Superior temporal gyrus (tissue), 1 donor: Measurements from ENCODE around the gene FSTL4.

ENCODE experiments used
- DNase-seq: peaks from one replicate; pipeline ENCODE4 v3.0.0-alpha.2; 2016; ENCODE audit errors: extremely low spot score

Gene FSTL4

DNA sequence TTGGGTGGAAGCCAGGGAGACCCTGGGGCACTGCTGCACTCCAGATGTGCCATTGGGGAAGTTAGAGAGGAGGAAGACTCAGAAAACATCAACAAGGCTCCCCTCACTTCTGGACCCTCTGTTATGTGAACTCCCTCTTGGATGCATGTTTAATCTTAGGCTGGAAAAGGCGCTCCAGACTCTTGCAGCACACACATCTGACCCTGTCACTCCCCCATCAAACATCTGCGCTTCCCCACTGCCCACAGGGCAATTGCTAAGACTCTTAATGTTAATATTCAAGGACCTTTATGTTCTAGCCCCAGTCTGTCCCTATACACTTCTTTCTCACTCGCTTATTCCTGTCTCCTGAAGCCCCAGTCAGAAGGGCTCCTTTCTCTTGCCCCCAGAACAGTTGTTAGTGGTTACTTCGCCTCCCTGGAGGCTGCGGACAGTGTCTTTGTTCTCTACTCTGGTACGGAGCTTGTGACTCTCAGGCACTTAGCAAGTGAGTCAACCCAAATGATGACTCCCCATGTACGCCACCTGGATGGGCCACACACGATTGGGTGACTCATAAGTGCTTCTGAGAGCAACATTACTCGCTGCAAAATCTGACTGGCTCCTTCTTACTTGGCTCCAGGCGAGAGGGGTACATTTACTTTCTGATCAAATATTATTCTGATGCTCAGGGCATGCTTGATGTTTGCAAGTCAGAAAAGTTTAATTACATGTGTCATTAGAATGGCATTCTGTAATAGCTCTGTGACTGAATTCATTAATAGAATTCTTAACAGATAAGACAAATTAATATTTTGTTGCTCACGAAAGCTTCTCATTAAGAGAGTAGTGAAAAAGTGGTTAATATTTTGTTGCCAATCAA lies 366.9 kb downstream of the FSTL4 start:
- DNase-seq: peak; percentile 48

DNA sequence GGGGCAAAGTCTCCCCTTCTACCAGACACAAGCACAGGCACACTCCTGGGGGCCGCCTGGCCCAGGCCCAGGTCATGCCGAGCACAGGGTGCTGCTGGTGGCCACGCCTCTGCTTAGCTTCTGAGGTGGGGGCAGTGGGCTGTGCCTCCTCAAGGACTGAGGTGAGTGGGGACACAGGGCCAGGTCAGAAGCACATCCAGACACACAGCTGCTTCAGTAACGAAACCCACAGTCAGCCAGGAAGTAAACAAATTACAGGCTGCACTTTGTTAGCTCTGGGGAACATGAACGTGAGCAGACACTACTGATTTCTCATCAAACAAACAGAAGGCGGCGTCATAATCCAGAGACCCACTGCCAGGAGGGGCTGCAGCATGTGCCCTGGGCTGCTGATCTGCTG lies 368.1 kb downstream of the FSTL4 start:
- no peak for DNase-seq

DNA sequence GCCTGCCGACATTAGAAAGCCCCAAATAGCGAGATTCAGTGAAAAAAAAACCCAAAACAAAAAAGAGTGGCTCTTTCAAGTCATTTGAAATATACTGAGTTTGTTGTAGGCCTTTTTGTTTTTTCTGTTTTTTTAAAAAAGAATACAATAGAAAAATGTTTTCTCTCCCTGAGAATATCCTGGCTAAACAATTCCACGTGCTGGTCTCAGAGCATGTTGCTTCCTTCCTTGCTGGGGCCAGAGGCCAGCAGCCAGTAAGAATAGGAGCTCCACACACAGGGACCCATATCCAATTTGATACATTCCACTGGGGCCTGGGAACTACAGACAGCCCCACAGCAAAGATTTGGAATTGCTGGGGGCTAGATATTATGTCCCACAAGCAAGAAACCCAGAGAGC lies 369.1 kb downstream of the FSTL4 start:
- no peak for DNase-seq

DNA sequence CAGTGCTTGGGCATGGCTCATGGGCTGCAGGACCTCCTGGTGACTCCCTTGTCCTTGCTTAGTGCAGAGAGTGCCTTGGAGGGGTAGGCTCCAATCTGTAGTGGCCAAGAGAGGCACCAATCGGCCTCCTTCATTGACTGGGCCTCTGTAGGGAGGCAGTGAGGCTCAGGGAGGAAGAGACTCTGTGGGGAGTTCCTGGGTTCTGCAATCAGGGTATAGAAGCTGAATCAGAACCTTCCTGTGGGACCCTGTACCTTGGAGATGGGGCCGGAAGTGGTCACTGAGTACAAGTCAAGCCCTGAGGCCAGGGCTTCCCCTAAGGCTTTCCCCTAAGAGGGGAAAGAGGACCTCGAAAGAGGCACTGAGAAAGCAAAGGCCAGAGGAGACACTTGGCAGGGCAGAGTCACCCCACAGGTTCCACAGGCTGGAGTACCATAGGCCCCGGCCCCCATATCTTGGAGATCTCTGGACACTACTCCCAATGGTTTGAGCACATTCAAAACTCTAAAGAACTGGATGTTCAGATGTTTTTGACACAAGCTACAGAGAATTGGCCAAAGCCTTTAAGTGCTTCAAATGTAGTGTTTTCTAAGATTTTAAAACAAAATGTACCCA lies 370.0 kb downstream of the FSTL4 start:
- no peak for DNase-seq

DNA sequence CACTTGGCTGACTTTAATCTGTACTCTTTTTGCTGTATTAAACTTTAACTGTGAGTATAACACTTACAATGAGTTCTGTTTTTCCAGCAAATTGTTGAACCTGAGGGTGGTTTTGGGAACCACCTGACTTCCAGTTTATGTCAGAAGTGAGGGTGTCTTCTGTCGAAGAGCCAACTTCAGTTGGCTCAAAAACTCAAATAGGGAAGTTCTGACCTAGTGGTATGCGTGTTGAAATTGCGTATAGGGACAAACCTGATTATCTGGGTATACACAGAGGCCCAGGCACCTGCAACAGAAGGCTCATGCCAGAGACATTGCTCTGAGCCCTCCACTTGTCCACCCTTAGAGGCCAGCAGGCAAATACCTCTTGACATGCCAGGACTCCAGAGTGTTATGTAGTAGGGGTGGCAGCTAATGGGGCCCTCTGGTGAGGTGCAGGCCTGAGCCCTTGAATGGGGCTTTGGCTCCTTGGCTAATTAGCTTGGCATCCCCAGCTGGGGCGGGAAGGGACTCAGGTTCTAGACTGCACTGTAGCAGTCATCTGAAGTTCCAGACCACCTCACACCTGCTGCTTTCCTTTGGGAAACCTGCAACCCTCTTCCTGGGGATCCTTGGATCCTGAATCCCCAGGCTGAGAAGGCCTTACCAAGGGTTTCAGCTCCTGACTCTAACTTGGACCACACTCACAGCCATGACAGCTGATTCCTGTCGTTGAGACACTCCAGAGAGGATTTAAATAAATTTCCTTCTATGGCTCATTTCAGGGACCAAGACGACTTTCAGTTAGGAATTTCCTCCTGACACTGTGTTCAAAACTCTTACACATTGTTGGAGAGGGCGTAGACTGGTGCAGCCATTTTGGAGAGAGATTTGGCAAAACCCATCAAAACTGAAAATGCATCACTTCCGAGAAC lies 370.9 kb downstream of the FSTL4 start:
- no peak for DNase-seq

DNA sequence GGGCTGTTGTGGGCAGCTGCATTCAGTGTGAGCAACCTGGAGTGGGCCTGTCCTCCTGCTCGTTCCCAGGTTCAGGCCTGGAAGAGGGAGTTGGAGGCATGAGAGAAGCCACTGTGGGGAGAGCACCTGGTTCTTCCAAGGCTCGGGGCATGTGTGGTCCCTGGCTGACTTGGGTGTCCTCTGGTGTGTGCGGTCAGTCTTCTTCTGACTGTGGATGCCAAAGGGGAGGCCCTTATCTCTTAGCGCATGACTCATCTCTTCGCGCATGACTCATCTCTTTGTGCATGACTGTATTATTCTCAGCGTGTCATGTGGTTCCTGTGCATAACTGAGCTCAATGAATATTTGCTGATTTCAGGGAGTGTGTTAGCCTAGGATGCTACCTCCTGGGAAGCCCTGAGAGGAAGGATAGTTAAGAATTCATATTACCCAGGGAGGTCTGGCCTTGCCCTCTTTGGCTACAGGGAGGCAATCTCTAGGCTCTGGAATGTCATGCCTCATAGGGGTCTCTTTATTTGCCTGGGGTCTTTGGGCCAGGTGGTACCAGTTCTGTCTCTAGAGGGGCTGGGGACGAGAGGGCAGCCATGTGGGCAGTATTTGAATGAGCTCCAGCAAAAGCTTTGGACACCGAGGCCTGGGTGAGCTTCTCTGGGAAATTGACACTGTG lies 371.8 kb downstream of the FSTL4 start:
- peak; percentile 71 for DNase-seq

DNA sequence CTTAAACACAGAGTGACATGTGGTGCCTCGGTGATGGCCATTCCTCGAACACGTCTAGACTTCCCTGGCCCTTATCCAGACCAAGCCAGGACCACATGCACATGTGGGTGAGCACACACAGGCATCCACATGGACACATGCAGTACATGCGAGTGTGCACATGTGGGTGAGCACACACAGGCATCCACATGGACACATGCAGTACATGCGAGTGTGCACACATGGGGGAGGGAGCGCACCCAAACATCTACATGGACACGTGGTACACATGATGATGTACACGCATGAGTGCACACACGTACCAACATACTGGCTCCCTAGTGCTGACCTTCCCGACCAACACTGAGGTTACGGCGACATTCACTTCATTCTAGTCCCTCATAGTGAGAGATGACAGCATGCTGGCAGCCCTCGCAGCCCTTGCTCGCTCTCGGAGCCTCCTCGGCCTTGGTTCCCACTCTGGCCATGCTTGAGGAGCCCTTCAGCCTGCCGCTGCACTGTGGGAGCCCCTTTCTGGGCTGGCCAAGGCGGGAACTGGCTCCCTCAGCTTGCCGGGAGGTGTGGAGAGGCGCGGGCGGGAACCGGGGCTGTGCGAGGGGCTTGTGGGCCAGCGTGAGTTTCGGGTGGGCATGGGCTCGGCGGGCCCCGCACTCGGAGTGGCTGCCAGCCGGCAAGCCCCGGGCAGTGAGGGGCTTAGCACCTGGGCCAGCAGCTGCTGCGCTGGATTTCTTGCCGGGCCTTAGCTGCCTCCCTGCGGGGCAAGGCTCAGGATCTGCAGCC lies 373.7 kb downstream of the FSTL4 start:
- no peak for DNase-seq

DNA sequence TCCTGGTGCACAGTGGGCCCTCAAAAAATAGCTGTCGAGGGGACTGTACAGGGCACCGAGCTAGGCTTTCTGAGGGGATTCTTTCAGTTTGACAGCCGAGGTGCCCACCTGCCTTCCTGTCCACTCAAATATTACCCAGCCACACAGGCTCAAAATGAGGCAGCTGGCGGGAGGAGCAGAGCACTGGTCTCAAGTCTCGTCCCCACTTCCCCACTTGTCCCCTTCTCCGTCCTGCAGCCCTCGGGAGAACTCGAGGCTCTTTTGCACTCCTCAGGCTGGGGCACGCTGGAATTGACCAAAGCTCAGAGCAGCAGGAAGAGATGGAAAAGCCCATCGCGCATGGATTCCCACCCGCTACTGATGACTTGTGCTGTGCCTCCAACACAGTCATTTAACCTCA lies 375.4 kb downstream of the FSTL4 start:
- DNase-seq: no peak

DNA sequence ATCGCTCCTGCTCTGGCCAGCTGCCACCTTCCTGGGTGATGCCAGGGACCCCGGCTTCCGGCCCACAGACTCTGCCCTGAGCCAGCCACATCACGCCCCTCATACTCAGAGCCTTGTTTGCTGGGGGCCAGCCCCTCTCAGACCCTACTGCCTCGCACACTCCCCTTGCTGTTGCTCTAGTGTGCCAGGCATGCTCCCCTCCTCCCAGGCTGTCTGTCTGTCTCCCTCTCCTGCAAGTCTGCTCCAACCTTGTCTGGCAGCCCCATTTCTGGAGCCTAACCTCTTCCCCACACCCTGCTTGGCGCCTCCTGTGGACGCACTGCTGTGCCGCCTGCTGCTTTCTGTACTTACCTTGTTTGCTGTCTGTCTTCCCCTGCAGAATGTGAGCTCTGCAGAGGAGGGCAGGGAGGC lies 375.8 kb downstream of the FSTL4 start:
- no peak for DNase-seq

DNA sequence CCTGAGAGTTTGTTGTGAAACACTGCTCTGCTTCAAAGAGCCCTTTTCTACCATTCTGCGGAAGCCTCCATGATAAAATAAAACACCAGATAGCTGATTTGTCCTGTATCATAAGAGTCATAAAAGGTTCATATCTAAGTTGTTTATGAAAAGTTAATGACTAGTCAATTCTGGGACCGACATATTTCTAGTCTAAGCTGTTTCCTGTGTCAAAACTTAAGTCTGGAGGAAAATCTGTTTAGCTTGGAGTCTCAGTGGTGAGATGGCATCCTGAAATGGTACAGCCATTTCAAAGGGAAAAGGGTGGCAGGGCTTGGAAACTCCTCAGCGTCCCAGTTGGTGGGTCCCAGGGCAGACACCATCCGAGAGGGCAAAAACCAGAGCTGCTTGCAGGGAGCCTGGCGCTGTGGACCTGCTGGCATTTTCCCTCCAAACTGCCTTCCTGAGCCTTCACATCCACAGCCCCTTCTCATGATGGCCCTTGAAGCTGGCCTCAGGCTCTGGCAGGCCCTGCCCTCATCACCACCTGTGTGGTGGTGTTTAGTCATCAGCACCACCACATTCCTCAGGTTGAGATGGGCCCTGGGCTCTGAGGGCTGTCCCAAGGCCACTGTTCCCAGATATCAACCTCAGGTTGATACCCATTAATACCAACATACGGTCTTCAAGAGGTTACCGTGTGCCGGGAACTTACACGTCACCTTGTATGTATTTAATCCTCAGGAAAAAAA lies 376.5 kb downstream of the FSTL4 start:
- DNase-seq: no peak

DNA sequence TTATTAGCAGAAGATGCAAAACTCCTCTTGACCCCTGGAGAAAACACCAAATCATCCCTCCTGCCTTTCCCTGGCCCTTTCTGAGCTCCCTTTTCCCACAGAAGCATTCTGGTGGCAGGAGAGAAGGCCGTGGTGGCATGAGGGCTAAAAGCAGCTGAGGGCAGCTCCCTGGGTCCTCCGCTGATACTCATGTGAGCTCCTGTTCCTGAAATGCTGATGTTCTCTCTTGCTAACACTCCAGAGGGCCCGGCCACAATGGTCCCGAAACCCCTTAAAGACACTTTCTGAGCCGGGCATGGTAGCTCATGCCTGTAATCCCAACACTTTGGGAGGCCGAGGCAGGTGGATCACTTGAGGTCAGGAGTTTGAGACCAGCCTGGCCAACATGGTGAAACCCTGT lies 377.4 kb downstream of the FSTL4 start:
- no peak for DNase-seq

DNA sequence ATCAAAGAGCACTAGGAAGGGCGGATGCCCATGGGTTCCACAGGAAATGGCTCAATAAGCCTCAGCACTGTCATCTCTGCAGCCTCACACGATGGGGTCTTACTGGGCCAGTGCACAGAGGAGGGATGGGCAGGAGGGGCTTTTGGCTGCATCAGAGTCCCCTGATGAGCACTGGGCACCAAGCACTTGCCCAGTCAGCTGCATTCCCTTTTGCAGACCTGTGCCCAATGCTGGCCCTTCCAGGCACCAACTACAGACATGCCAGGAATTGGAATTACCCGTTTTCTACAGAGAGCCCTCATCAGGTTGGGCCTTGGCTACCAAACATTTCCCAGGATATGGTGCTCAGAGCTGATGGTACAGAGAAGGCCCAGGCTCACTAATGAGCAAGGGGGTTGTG lies 378.1 kb downstream of the FSTL4 start:
- DNase-seq: no peak

DNA sequence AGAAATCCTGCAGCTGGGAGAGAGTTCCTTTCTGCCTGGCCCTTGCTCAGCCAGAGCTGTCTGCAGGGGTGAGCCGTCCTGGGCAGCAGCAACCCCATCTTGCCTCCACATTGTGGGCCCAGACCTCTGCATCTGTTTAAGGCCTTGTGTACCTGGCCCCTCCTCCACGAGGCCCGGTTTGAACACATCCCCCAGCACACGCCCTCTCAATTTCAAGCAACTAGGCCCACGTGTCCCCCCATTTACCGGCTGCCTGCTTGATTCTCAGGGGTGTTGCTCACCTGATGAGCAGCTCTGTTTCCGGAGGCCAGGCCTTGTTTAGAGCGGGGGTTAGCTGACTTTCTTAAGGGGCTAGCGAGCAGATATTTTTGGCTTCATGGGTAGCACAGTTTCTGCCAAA lies 378.7 kb downstream of the FSTL4 start:
- no peak for DNase-seq

DNA sequence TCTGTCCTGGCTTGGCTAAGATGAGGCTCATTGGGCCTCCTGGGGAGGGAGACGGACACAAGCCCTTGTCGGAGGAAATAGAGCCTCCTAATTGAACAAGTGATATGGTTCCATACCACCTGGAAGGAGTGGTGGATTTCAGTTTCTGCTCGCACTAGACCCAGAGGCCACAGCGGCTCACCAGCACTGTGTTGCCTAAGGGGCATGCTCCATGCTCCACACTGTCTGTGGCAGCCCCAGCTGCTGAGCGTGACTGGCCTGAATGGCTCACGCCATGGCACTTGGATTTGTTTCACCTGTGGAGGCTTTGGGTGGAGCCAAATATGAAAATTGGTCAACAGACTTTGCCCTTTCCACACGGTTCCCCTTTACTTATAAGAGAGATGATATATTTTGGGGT lies 379.4 kb downstream of the FSTL4 start:
- no peak for DNase-seq

DNA sequence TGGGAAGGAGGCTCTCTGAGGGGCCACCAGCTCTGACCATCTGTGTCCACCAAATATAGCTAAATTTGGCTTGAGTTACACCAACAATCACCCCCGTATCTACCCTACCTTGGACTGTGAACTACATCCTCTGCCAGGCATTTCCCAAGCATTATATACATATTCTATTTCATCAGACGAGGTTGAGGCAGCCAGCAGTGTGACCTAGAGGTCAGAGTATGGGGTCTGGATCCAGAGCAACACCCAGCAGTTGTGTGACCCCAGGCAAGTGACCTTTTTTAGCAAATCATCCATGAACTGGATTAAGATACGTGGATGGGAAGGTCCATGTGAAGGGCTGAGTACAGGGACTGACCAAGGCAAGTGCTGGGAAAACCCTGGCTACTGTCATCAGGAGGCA lies 379.9 kb downstream of the FSTL4 start:
- no peak for DNase-seq

DNA sequence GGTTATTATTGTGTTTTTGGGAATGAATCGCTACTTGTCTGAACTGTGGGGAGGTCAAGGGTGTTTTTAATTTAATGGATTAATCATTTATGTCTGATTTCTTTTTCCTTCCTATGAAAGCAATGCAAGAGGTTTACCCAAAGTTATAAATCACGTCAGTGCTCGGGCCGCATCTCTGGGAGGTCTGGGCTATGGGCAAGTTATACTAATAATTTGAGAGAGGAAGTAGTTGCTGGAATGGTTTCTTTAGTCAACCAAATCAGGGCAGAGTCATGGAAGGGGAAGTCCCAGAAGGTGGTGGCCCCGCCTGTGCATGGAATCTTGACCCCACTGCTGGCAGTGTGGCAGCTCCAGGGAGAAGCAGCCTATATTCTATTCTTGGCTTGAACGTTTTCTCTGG lies 380.3 kb downstream of the FSTL4 start:
- no peak for DNase-seq

DNA sequence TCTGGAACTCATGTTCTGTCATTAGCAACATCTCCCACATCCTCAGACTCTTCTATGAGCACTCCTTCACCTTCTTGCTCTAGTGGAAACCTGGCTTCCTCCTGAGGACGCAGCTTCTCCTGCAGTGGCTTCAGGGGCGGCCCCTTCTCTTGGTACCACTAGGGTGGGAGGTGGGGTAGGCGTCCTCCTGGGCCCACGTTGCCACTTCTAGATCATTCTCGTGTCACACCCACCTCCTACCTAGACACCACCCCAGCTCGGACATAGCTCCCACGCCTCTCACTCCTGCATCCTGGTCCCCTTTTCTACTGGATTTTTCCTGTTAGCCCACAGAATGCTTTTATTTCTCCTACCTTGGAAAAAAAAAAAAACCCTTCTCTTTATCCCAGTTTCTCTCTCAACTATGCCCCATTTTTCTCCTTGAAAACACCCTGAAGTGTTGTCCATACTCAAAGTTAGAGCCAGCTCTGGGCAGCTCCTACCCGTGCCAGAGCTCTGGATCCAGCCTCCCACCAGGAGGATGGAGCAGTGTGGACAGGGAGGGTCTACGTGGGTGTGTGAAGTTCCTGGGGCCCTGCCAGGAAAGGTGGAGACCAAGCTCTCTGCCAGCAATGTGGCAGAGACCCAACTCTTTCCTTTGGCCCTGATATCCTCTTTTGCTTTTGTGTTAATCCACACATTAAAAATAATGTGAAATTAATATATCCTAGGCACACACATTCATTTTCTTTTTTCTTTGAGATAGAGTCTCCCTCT lies 381.3 kb downstream of the FSTL4 start:
- DNase-seq: no peak

DNA sequence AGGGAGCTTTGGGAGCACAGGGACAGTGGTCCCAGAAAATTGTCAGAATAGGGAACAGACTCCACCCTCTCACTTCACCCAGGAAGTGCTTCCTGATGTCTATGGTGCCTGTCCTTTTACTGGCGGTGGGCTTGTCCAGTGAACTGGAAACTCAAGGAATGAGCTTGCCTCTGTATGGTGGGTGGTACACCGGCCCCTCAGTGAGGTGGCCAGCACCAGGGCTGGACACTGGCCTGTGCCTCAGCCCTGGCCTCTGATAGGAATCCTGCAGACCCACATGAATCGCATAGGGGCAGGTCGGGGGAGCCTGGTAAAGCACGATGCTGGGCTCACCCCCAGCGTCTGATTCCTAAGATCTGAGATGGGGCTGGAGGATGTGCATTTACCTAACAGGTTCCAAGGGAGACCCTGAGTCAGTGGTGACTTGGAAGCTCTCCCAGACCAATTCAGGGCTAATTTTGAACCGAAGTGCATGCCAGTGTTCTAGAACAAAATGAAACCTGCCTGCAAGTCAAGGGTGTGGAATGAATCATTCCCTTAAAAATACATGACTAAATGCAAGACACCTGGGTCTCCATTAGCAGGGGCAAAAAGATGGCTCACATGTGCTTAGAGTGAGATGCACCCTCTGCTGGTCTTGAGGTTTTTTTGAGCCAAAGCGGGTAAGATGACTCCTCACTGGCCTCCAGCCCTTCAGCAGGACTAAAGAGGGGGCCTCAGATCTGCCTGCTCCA lies 382.2 kb downstream of the FSTL4 start:
- DNase-seq: no peak

DNA sequence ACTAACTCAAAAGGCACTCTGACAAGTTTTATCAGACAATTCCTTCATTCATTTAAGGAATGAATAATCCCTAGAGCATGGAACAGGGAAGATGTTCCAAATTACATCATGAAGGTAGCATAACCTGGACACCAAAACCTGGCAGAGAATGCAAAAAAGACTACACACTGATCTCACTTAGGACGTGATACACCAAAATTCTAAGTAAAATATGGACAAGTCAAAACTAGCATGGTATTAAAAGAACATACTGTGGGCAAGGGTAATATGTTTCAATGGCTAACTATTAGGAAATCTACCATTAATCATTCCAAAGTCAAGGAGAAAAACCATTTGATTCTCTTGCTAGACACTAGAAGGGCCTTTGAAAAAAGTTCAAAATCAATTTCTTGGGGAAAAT lies 384.0 kb downstream of the FSTL4 start:
- no peak for DNase-seq
